Measurements from ENCODE around the gene CNTNAP5. TPM values are rescaled to one million over a fixed set of nuclear protein-coding genes. Genes with fewer than 3 reads are reported as not detected.

The CNTNAP5 gene
- total and polyA plus RNA-seq, 2 of the 13 experiments (the other 11 are each of a cell fraction or from before 2014, with no cell fraction given), result not detected

GRCh38 chr2:124566518-124566970, 541.5 kb downstream of the CNTNAP5 start (continued):
- no peak for TF ChIP-seq TRAFD1 (CRISPR knock-in tag; IDR thresholded peaks at IDR 0.05; ENCODE audit: borderline replicate concordance)
- TF ChIP-seq ZNF136 (CRISPR knock-in tag; IDR thresholded peaks at IDR 0.05; ENCODE audit: low read depth), result 0 out of 2 replicates have a peak, but pooled peaks have one; percentile 41
- no peak for TF ChIP-seq SP140L (CRISPR knock-in tag; IDR thresholded peaks at IDR 0.05; ENCODE audit: borderline replicate concordance)
- no peak for TF ChIP-seq ZNF558 (CRISPR knock-in tag; IDR thresholded peaks at IDR 0.05; ENCODE audit: borderline replicate concordance)
- TF ChIP-seq THAP11 (CRISPR knock-in tag; IDR thresholded peaks at IDR 0.05), result peak; percentile 78
- TF ChIP-seq HOXD1 (CRISPR knock-in tag; IDR thresholded peaks at IDR 0.05), result peak; percentile 86; the same call in 1 of the 2 replicates
- peak; percentile 81; the same call in 1 of the 2 replicates for TF ChIP-seq KDM4B (CRISPR knock-in tag; IDR thresholded peaks at IDR 0.05)
- TF ChIP-seq ZNF556 (CRISPR knock-in tag; IDR thresholded peaks at IDR 0.05; ENCODE audit: borderline replicate concordance), result 0 out of 2 replicates have a peak, but pooled peaks have one; percentile 59
- TF ChIP-seq MXD1 (CRISPR knock-in tag; IDR thresholded peaks at IDR 0.05), result no peak
- no peak for TF ChIP-seq HOXA7 (CRISPR knock-in tag; IDR thresholded peaks at IDR 0.05)
- peak; percentile 75; the same call in 1 of the 2 replicates for TF ChIP-seq ZNF749 (CRISPR knock-in tag; IDR thresholded peaks at IDR 0.05; ENCODE audit: borderline replicate concordance)
- TF ChIP-seq ZBTB40 (IDR thresholded peaks at IDR 0.05), result no peak
- no peak; the same call in 1 of the 2 replicates for TF ChIP-seq ZBTB40 (CRISPR knock-in tag; IDR thresholded peaks at IDR 0.05)
- TF ChIP-seq NR1H2 (CRISPR knock-in tag; IDR thresholded peaks at IDR 0.05; ENCODE audit: borderline replicate concordance, low read depth), result no peak
- TF ChIP-seq KLF9 (CRISPR knock-in tag; IDR thresholded peaks at IDR 0.05; ENCODE audit: low read depth), result no peak
- peak; percentile 84 for TF ChIP-seq KAT8 (CRISPR knock-in tag; IDR thresholded peaks at IDR 0.05)
- TF ChIP-seq ZNF441 (CRISPR knock-in tag; IDR thresholded peaks at IDR 0.05; ENCODE audit: borderline replicate concordance), result no peak
- peak; percentile 60 for TF ChIP-seq XRCC5 (optimal IDR thresholded peaks at IDR 0.05; ENCODE audit: low read length)
- TF ChIP-seq NFATC3 (CRISPR knock-in tag; IDR thresholded peaks at IDR 0.05), result no peak
- peak; percentile 97 for TF ChIP-seq CEBPG (CRISPR knock-in tag; IDR thresholded peaks at IDR 0.05)
- no peak for TF ChIP-seq ZNF24 (IDR thresholded peaks at IDR 0.05)
- peak; percentile 100 for TF ChIP-seq NFIC (IDR thresholded peaks at IDR 0.05; ENCODE audit: low read length)
